Measurements from ENCODE around the gene ELP4.
"Not testable (repeated sequence)": the region's sequence is repeated elsewhere in the genome, so short reads cannot be mapped to it uniquely, and the experiment has no call there.

Gene ELP4

GRCh38 chr11:31542862-31543261 is 33.3 kb downstream of the ELP4 start:
- no peak for DNase-seq (ENCODE audit: low spot score)

GRCh38 chr11:31555938-31556337 is 46.4 kb downstream of the ELP4 start:
- no peak for DNase-seq (ENCODE audit: low spot score)

GRCh38 chr11:31558001-31558400 is 48.4 kb downstream of the ELP4 start:
- peak; percentile 2 for DNase-seq (ENCODE audit: low spot score)

- DNase-seq (ENCODE audit: low spot score): no peak
These were observed 51.4 kb downstream of the ELP4 start for GRCh38 chr11:31560842-31561476.

- not testable (repeated sequence) for DNase-seq (ENCODE audit: low spot score)
These were observed 55.0 kb downstream of the ELP4 start for GRCh38 chr11:31564517-31564916.

- DNase-seq (ENCODE audit: low spot score): not testable (repeated sequence)
These were observed 64.6 kb downstream of the ELP4 start for GRCh38 chr11:31574133-31574532.

- not testable (repeated sequence) for DNase-seq (ENCODE audit: low spot score)
These were observed 66.2 kb downstream of the ELP4 start for GRCh38 chr11:31575764-31576163.

GRCh38 chr11:31579412-31579811 is 69.8 kb downstream of the ELP4 start:
- DNase-seq (ENCODE audit: low spot score): not testable (repeated sequence)

GRCh38 chr11:31582697-31583096 is 73.1 kb downstream of the ELP4 start:
- no peak for DNase-seq (ENCODE audit: low spot score)

- DNase-seq (ENCODE audit: low spot score): no peak
These were observed 88.9 kb downstream of the ELP4 start for GRCh38 chr11:31598454-31598853.

- no peak for DNase-seq (ENCODE audit: low spot score)
These were observed 92.2 kb downstream of the ELP4 start for GRCh38 chr11:31601635-31602282.

GRCh38 chr11:31606893-31607292 is 97.3 kb downstream of the ELP4 start:
- no peak for DNase-seq (ENCODE audit: low spot score)

GRCh38 chr11:31607914-31608313 is 98.3 kb downstream of the ELP4 start:
- no peak for DNase-seq (ENCODE audit: low spot score)

- no peak for DNase-seq (ENCODE audit: low spot score)
These were observed 99.4 kb downstream of the ELP4 start for GRCh38 chr11:31608995-31609394.

- no peak for DNase-seq (ENCODE audit: low spot score)
These were observed 101.0 kb downstream of the ELP4 start for GRCh38 chr11:31610544-31610943.

- no peak for DNase-seq (ENCODE audit: low spot score)
These were observed 107.7 kb downstream of the ELP4 start for GRCh38 chr11:31617246-31617645.

GRCh38 chr11:31619980-31620379 is 110.4 kb downstream of the ELP4 start:
- DNase-seq (ENCODE audit: low spot score): no peak

- DNase-seq (ENCODE audit: low spot score): no peak
These were observed 110.9 kb downstream of the ELP4 start for GRCh38 chr11:31620434-31620833.

- DNase-seq (ENCODE audit: low spot score): no peak
These were observed 116.3 kb downstream of the ELP4 start for GRCh38 chr11:31625868-31626267.

GRCh38 chr11:31628111-31628510 is 118.5 kb downstream of the ELP4 start:
- DNase-seq (ENCODE audit: low spot score): no peak

- no peak for DNase-seq (ENCODE audit: low spot score)
These were observed 127.4 kb downstream of the ELP4 start for GRCh38 chr11:31636983-31637382.

GRCh38 chr11:31640611-31641010 is 131.0 kb downstream of the ELP4 start:
- no peak for DNase-seq (ENCODE audit: low spot score)

GRCh38 chr11:31641477-31642062 is 132.0 kb downstream of the ELP4 start:
- DNase-seq (ENCODE audit: low spot score): peak; percentile 3

- DNase-seq (ENCODE audit: low spot score): no peak
These were observed 134.3 kb downstream of the ELP4 start for GRCh38 chr11:31643857-31644256.

Measured in AG08396 (cell line).